HL-60 (cell line): ENCODE measurements around the gene PAPPA.

ENCODE experiments used
- CTCF ChIP-seq: IDR thresholded peaks from one replicate; pipeline ENCODE4 v1.5.1; 2011; ENCODE audit warnings: low read length, control low read depth, inconsistent platforms; ENCODE audit not compliant: insufficient read depth
- POLR2AphosphoS5 ChIP-seq: IDR thresholded peaks from 2 replicates; pipeline ENCODE4 v1.6.1; 2012; ENCODE audit warnings: low read depth

- TF ChIP-seq POLR2AphosphoS5: no peak
- no peak for TF ChIP-seq CTCF
Measured at GRCh38 chr9:116298878-116299391, 145.3 kb downstream of the PAPPA start.
